DLD1 (cell line): ENCODE results near the gene CHADL.

ENCODE experiments used
- in situ Hi-C: cut with HindIII; loops from 2 replicates; pipeline ENCODE4 v1.10.0; 2017; ENCODE audit warnings: low sequenced_read_pairs

Gene CHADL

GRCh38 chr22:41257696-41258095, 17.0 kb upstream of the CHADL start:
- in situ Hi-C loops: no loop called here

- in situ Hi-C loops: no loop called here
Measured at GRCh38 chr22:41256254-41257253, 15.8 kb upstream of the CHADL start.

GRCh38 chr22:41254230-41254629, 13.5 kb upstream of the CHADL start:
- in situ Hi-C loops: no loop called here

GRCh38 chr22:41252365-41252764, 11.6 kb upstream of the CHADL start:
- in situ Hi-C loops: no loop called here

DNA sequence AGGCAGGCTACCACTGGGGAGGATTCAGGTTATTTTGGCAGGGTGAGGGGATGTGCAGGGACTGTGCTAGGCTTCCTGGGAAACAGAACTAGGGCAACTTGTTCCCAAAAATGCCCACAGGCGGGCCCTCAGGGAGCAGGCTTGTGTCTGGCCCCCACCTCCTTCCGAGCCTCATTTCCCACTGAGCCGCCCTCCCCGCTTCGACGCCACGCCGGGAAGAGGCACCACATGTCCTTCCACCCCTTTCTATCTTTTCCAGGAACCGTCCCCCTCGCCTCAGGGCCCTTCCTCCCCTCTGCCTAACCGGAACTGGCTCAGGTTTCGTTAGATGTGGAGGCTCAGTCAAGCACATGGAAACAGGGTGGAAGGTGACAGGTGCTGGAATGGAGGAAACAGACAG, 9.4 kb upstream of the CHADL start:
- in situ Hi-C loops: no loop called here

DNA sequence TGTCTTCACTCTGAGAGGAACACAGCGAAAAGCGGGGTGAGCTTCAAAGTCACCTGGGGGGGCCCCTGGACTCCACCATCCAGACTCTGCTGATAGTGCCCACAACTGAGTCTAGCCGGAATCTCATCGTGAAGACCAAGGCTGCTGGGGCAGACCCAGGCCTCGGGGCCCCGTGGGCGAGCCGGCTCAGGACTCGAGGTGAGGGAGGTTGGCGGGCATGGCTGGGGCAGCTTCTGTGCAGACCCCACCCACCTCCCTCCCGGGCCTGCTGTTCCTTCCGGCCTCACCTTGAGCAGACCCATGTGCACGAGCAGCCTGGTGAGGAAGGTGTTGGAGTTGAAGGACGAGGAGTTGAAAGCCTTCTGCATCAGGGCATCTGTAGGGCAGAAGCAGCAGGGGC, 8.7 kb upstream of the CHADL start:
- in situ Hi-C loops: no loop called here

GRCh38 chr22:41248758-41249157, 8.0 kb upstream of the CHADL start:
- in situ Hi-C loops: no loop called here

DNA sequence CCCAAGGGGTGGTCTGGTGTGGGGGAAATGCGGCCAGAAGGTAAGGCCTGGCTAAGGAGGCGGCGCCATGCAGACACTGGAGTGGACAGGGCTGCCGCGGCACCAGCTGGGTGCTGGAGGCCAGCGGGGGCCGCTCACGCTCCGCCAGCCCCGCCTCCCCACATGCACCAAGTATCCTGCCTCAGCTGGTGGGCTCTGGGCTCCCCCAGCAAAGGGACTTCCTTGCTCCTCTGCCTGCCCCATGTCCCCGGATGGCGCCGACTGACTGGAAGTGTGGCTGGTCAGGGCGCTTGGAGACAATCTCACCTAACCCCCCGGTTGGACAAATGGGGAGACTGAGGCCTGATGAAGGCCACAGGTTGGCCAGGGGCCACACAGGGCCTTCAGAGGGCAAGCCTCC, 7.6 kb upstream of the CHADL start:
- in situ Hi-C loops: no loop called here

- in situ Hi-C loops: no loop called here
Measured at GRCh38 chr22:41247703-41248102, 7.0 kb upstream of the CHADL start.

GRCh38 chr22:41245917-41246499, 5.3 kb upstream of the CHADL start:
- in situ Hi-C loops: no loop called here

DNA sequence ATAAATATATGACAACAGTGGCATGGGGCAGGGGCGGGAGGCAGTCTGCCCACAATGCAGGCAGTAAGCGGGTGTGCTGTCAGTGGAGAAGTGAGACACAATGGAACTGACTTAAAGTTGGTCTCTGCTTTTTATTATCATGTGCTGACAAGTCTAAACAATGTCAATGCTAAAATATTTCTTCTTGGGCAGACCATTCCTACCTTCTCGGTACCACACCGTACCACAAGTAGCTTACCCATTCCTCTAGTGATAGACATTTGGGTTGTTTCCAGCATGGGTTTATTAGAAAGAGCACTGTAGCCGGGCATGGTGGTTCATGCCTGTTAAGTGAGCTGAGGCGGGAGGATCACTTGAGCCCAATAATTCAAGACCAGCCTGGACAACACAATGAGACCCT, 2.6 kb upstream of the CHADL start:
- in situ Hi-C loops: no loop called here

DNA sequence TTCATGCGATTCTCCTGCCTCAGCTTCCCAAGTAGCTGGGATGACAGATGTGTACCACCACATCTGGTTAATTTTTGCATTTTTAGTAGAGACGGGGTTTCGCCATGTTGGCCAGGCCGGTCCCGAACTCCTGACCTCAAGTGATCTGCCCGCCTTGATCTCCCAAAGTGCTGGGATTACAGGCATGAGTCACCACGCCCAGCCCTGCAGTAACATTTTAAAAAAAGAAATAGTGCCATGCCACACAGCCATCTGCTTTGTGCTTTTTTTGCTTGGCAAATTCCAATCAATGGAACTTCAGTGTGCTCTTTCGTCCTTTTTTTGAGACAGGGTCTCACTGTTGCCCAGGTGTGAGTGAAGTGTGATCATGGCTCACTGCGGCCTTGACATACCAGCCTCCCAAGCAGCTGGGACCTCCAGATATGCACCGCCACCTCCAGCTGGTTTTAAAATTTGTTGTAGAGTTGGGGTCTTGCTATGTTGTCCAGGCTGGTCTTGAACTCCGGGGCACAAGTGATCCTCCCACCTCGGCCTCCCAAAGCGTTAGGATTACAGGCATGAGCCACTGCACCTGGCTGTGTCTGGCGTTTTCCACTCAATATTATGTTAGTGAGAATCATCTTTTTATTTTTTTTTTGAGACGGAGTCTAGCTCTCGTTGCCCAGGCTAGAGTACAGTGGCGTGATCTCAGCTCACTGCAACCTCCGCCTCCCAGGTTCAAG, 1.8 kb upstream of the CHADL start:
- in situ Hi-C loops: no loop called here

- in situ Hi-C loops: no loop called here
Measured at GRCh38 chr22:41241133-41241676, 474 bp upstream of the CHADL start.

GRCh38 chr22:41239443-41240128, 1.1 kb downstream of the CHADL start:
- in situ Hi-C loops: no loop called here

GRCh38 chr22:41238570-41239442, 1.9 kb downstream of the CHADL start:
- in situ Hi-C loops: no loop called here

GRCh38 chr22:41237707-41238569, 2.8 kb downstream of the CHADL start:
- in situ Hi-C loops: no loop called here

DNA sequence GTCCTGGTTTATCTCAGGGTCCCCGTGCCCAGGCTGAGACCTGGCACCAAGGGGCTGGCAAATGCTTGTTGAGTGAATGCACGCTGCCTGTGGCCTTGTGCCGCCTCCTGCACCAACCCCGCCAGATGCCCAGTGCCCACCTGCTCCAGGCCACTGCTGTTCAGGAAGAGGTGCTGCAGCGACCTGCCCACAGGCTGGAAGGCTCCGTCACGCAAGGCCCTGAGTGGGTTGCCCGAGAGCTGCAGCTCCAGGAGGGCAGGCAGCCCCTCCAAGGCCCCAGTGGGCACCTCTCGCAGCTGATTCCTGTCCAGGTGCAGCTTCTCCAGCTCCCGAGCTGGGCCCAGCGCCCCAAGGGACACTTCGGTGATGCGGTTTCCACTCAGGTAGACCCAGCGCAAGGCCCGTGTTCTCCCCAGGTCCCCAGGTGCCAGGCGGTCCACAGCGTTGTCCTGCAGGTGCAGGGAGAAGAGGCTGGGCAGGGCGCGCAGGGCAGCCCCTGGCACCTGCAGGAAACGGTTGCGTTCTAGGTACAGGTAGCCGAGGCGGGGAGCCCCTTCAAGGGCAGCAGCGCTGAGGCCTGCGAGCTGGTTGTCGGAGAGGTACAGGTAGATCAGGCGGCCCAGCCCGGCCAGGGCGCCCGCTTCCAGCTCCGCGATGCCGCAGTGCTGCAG, 3.6 kb downstream of the CHADL start:
- in situ Hi-C loops: no loop called here
